HG02588 (cell line): ENCODE measurements around the gene PTTG1IP2.
"Not testable (repeated sequence)": the region's sequence is repeated elsewhere in the genome, so short reads cannot be mapped to it uniquely, and the experiment has no call there.

Experiments used
- ATAC-seq: cut with Tn5 transposase; IDR thresholded peaks from one replicate; pipeline ENCODE4 v1.9.1; 2021; ENCODE audit warnings: mild to moderate bottlenecking, moderate library complexity; ENCODE audit not compliant: unreplicated experiment

The PTTG1IP2 gene

GRCh38 chr7:90469554-90469953 lies at the start of gene PTTG1IP2:
PTTG1IP2 (plus strand) TSS chr7:90469639; CDS start chr7:90469787, 148 bp downstream.
- ATAC-seq: no peak

GRCh38 chr7:90421651-90422050 lies 47.8 kb upstream of the PTTG1IP2 start:
- no peak for ATAC-seq

GRCh38 chr7:90424720-90425119 lies 44.7 kb upstream of the PTTG1IP2 start:
- ATAC-seq: peak; percentile 88

- no peak for ATAC-seq
Observed at GRCh38 chr7:90425376-90425775, 44.1 kb upstream of the PTTG1IP2 start.

GRCh38 chr7:90430614-90431460 lies 38.6 kb upstream of the PTTG1IP2 start:
- ATAC-seq: no peak

GRCh38 chr7:90432752-90433151 lies 36.7 kb upstream of the PTTG1IP2 start:
- ATAC-seq: no peak

- ATAC-seq: no peak
Observed at GRCh38 chr7:90433221-90433620, 36.2 kb upstream of the PTTG1IP2 start.

GRCh38 chr7:90445633-90446032 lies 23.8 kb upstream of the PTTG1IP2 start:
- ATAC-seq: no peak

- no peak for ATAC-seq
Observed at GRCh38 chr7:90446137-90446899, 23.1 kb upstream of the PTTG1IP2 start.

- ATAC-seq: no peak
Observed at GRCh38 chr7:90453259-90453891, 16.1 kb upstream of the PTTG1IP2 start.

GRCh38 chr7:90453931-90454330 lies 15.5 kb upstream of the PTTG1IP2 start:
- ATAC-seq: no peak

GRCh38 chr7:90455163-90456030 lies 14.0 kb upstream of the PTTG1IP2 start:
- ATAC-seq: peak; percentile 86

GRCh38 chr7:90458104-90458503 lies 11.3 kb upstream of the PTTG1IP2 start:
- no peak for ATAC-seq

- no peak for ATAC-seq
Observed at GRCh38 chr7:90459888-90460287, 9.6 kb upstream of the PTTG1IP2 start.

- no peak for ATAC-seq
Observed at GRCh38 chr7:90461219-90461618, 8.2 kb upstream of the PTTG1IP2 start.

GRCh38 chr7:90463151-90463628 lies 6.2 kb upstream of the PTTG1IP2 start:
- not testable (repeated sequence) for ATAC-seq

- ATAC-seq: no peak
Observed at GRCh38 chr7:90465816-90466215, 3.6 kb upstream of the PTTG1IP2 start.

GRCh38 chr7:90472805-90473540 lies 3.5 kb downstream of the PTTG1IP2 start:
- no peak for ATAC-seq

GRCh38 chr7:90473814-90474213 lies 4.4 kb downstream of the PTTG1IP2 start:
- no peak for ATAC-seq
